B cell (primary cell): ENCODE results near the gene BCAN. TPM values are rescaled to one million over a fixed set of nuclear protein-coding genes. Genes with fewer than 3 reads are reported as not detected.

Experiments
- ATAC-seq: fragments of 200-7000 bp; cut with Tn5 transposase; one replicate; pipeline ENCODE4 v1.10.0; 2021; ENCODE audit warnings: low read depth, mild to moderate bottlenecking, moderate number of reproducible peaks, moderate library complexity
- CTCF ChIA-PET: fragments of 350-600 bp; sonication (Branson Sonifier 250); formaldehyde crosslinking; loops from one replicate; lab custom pipeline; 2021; ENCODE audit warnings: antibody characterized with exemption, inconsistent platforms; lab: Charles Lee
- POLR2A ChIA-PET: fragments of 350-600 bp; sonication (Branson Sonifier 250); formaldehyde crosslinking; loops from one replicate; lab custom pipeline; 2021; ENCODE audit warnings: antibody characterized with exemption; lab: Charles Lee
- DNase-seq: peaks from one replicate; pipeline ENCODE4 v3.0.0; 2013
- H2AFZ ChIP-seq: 2 replicates; pipeline ENCODE4 v1.6.1; 2012; ENCODE audit warnings: mild to moderate bottlenecking, low read depth, low read length; ENCODE audit not compliant: insufficient read depth, poor library complexity, severe bottlenecking
- H3K27ac ChIP-seq, 2 donors: 1 replicate in 1 of 2; 2 replicates in 1 of 2; pipeline ENCODE4 v1.5.1; 2012 to 2013; ENCODE audit warnings: low read length in 2 of 2, mild to moderate bottlenecking in 2 of 2, moderate library complexity in 1 of 2
- H3K27me3 ChIP-seq, 4 experiments: fragments of 200-600 bp in 1 of 4; sonication (generic) in 1 of 4; replicated peaks in 1 of 4; 1 replicate in 2 of 4; 2 replicates in 2 of 4; pipeline versions ENCODE4 v1.6.1 to v1.7.0; 2013 to 2016; ENCODE audit warnings: low read length in 3 of 4, mild to moderate bottlenecking in 2 of 4, mixed read lengths in 1 of 4, moderate library complexity in 1 of 4; ENCODE audit not compliant: insufficient read depth in 4 of 4, control insufficient read depth in 3 of 4; ENCODE audit errors: control extremely low read depth in 1 of 4
- H3K36me3 ChIP-seq, 2 experiments: replicated peaks in 1 of 2; 1 replicate in 1 of 2; 2 replicates in 1 of 2; pipeline versions ENCODE4 v1.6.1 to v1.7.1; 2013; ENCODE audit warnings: low read length in 1 of 2; ENCODE audit not compliant: insufficient read depth in 2 of 2, control insufficient read depth in 1 of 2; ENCODE audit errors: control extremely low read depth in 1 of 2, extremely low read depth in 1 of 2
- H3K4me1 ChIP-seq, 2 donors: fragments of 200-600 bp in 1 of 2; sonication (generic) in 1 of 2; 1 replicate in 1 of 2; 2 replicates in 1 of 2; pipeline versions ENCODE4 v1.5.1 to v1.6.1; 2013 to 2017; ENCODE audit warnings: low read length in 2 of 2; ENCODE audit not compliant: control insufficient read depth in 2 of 2, insufficient read depth in 2 of 2
- H3K4me2 ChIP-seq: replicated peaks from 2 replicates; pipeline ENCODE3; 2012; ENCODE audit warnings: mild to moderate bottlenecking, low read depth, low read length; ENCODE audit not compliant: poor library complexity, severe bottlenecking
- H3K4me3 ChIP-seq, 5 experiments: fragments of 200-600 bp in 1 of 5; sonication (generic) in 1 of 5; 1 replicate in 3 of 5; 2 replicates in 2 of 5; pipeline versions ENCODE4 v1.5.1 to v1.7.0; 2011 to 2016; ENCODE audit warnings: low read length in 4 of 5, mild to moderate bottlenecking in 4 of 5, low read depth in 2 of 5, control low read depth in 1 of 5, moderate library complexity in 1 of 5; ENCODE audit not compliant: insufficient read depth in 1 of 5; ENCODE audit errors: control extremely low read depth in 1 of 5, extremely low read depth in 1 of 5
- H3K79me2 ChIP-seq: fragments of 200-600 bp; sonication (generic); one replicate; pipeline ENCODE4 v1.6.0; 2016; ENCODE audit warnings: low read length; ENCODE audit not compliant: control insufficient read depth, insufficient read depth
- H3K9ac ChIP-seq: fragments of 200-600 bp; sonication (generic); 2 replicates; pipeline ENCODE4 v1.6.1; 2017; ENCODE audit warnings: mild to moderate bottlenecking, low read length, moderate library complexity
- H3K9me3 ChIP-seq, 3 donors: one replicate each; pipeline versions ENCODE4 v1.6.1 to v1.7.1; 2013; ENCODE audit warnings: low read length in 2 of 3; ENCODE audit not compliant: control insufficient read depth in 2 of 3, insufficient read depth in 1 of 3; ENCODE audit errors: control extremely low read depth in 1 of 3
- H4K20me1 ChIP-seq: 2 replicates; pipeline ENCODE4 v1.6.0; 2012; ENCODE audit warnings: mild to moderate bottlenecking, low read length; ENCODE audit not compliant: insufficient read depth, control insufficient read depth, poor library complexity, severe bottlenecking
- H3K27ac Mint-ChIP-seq: one replicate; pipeline ENCODE4 v1.8.0; 2021; ENCODE audit warnings: mixed read lengths
- H3K27me3 Mint-ChIP-seq: one replicate; pipeline ENCODE4 v1.8.0; 2021; ENCODE audit warnings: mixed read lengths
- H3K4me1 Mint-ChIP-seq: one replicate; pipeline ENCODE4 v1.8.0; 2021; ENCODE audit warnings: mixed read lengths
- H3K4me3 Mint-ChIP-seq: one replicate; pipeline ENCODE4 v1.8.0; 2021; ENCODE audit warnings: mixed read lengths
- H3K9me3 Mint-ChIP-seq: one replicate; pipeline ENCODE4 v1.8.0; 2022; ENCODE audit warnings: mixed read lengths; ENCODE audit not compliant: insufficient read depth
- EZH2 ChIP-seq: IDR thresholded peaks from 2 replicates; pipeline ENCODE4 v1.6.1; 2012; ENCODE audit warnings: borderline replicate concordance, low read depth, mild to moderate bottlenecking, moderate library complexity, low read length; ENCODE audit not compliant: insufficient read depth, poor library complexity, severe bottlenecking
- WGBS: methylation state at CpG from one replicate; pipeline ENCODE4 v1.1.5; 2013; ENCODE audit warnings: missing lambda C conversion rate; ENCODE audit not compliant: insufficient coverage; 5-methylcytosine and 5-hydroxymethylcytosine counted together
- intact Hi-C: fragments of 100-400 bp; cut with micrococcal nuclease; formaldehyde crosslinking; loops from one replicate; pipeline ENCODE4 v1.10.0; 2022
- polyA plus RNA-seq: library from polyadenylated mRNA; depleted of rRNA; stranded (reverse); fragments of >200 nt; gene quantifications from 2 replicates; pipeline ENCODE4 v1.2.3, GENCODE V29; 2012
- total RNA-seq, 2 donors: library from RNA; stranded (reverse); fragments of 120-200 nt in 1 of 2; gene quantifications; 1 replicate in 1 of 2; 2 replicates in 1 of 2; pipeline versions ENCODE4 v1.2.3 to v1.2.4, GENCODE V29; 2013 to 2022
- TF ChIP-seq, protein P1 (sequence below): fragments of 200-600 bp; IDR thresholded peaks from one replicate; pipeline ENCODE4 v1.8.0; 2022; ENCODE audit warnings: antibody characterized with exemption, mild to moderate bottlenecking

Gene BCAN
- total and polyA plus RNA-seq, 2 donors (not counting 1 experiment from before 2014, with no cell fraction given) = not detected

DNA sequence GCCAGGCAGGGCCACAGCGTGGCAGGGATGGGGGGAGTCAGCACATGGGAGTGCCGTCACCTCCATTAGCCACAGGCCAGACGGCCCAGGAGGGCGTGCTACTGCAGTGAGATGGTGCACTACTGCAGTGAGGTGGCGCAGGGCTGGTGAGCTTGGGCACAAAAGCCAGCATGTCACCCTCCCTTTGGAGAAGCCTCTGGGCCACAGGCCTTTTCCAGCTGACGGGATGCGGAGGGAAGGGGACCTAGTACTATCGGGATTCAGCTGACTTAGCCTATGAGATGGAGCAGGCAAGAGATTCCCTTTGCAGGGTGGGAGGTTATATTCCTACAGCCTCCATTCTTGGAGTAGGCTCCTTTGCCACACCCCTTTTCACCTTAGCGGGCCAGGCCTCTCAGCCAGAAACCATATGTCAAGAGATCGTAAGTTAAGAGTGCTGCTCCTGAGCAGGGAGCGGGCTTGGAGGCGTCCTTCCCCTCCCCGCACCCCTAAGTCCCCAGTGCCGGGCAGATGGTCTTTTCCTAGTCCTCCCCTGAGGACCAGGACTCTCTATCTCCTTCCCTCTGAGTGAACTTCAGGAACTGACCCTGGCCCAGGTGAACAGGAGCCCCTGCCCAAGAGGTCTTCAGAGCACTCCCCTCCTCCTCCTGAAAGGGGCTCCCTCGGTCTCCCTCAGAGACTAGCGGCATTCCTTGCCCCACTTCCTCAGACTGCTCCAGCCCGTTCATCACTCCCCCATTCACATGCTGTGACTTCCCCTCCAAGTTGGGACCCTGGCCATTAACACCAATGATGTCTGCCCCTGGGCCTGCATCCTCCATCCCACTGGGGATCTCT lies 27.1 kb downstream of the BCAN start:
- H3K27me3 Mint-ChIP-seq = peaks cover 22% of the 10 kb centered on the region
- POLR2A ChIA-PET = no interaction called here
- no peaks in the 10 kb centered on the region for H3K79me2 ChIP-seq
- H3K9me3 Mint-ChIP-seq = no peaks in the 10 kb centered on the region
- TF ChIP-seq EZH2 = no peak
- TF ChIP-seq, protein P1, sequence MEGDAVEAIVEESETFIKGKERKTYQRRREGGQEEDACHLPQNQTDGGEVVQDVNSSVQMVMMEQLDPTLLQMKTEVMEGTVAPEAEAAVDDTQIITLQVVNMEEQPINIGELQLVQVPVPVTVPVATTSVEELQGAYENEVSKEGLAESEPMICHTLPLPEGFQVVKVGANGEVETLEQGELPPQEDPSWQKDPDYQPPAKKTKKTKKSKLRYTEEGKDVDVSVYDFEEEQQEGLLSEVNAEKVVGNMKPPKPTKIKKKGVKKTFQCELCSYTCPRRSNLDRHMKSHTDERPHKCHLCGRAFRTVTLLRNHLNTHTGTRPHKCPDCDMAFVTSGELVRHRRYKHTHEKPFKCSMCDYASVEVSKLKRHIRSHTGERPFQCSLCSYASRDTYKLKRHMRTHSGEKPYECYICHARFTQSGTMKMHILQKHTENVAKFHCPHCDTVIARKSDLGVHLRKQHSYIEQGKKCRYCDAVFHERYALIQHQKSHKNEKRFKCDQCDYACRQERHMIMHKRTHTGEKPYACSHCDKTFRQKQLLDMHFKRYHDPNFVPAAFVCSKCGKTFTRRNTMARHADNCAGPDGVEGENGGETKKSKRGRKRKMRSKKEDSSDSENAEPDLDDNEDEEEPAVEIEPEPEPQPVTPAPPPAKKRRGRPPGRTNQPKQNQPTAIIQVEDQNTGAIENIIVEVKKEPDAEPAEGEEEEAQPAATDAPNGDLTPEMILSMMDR = no peak
- peaks cover 0 to 3% (median 0%) of the 10 kb centered on the region in 3 donors for H3K9me3 ChIP-seq
- no peak overlapping the region for H3K4me2 ChIP-seq
- no peaks in the 10 kb centered on the region for H4K20me1 ChIP-seq
- WGBS = 90% methylated on average over 16 of the region's 17 CpGs
- no peak overlapping the region for H3K27ac Mint-ChIP-seq
- H2AFZ ChIP-seq = no peak overlapping the region
- DNase-seq (no peak), ATAC-seq (no peak)
- CTCF ChIA-PET = interaction anchor here (1.2 to 1.5 kb wide), 2 partner anchors 10 to 15 kb away, joined by 3 to 7 read pairs; no protein-coding TSS in a partner anchor
- intact Hi-C loops = no loop called here
- no peak overlapping the region for H3K27ac ChIP-seq
- peaks cover 27% of the 10 kb centered on the region for H3K4me1 Mint-ChIP-seq
- no peak overlapping the region for H3K4me3 Mint-ChIP-seq
- H3K9ac ChIP-seq = no peak overlapping the region
- H3K4me1 ChIP-seq = peaks cover 18 to 21% of the 10 kb centered on the region in 2 donors
- H3K27me3 ChIP-seq = peaks cover 0 to 14% (median 3%) of the 10 kb centered on the region in 4 experiments
- H3K4me3 ChIP-seq = no peak overlapping the region
- H3K36me3 ChIP-seq = no peaks in the 10 kb centered on the region

DNA sequence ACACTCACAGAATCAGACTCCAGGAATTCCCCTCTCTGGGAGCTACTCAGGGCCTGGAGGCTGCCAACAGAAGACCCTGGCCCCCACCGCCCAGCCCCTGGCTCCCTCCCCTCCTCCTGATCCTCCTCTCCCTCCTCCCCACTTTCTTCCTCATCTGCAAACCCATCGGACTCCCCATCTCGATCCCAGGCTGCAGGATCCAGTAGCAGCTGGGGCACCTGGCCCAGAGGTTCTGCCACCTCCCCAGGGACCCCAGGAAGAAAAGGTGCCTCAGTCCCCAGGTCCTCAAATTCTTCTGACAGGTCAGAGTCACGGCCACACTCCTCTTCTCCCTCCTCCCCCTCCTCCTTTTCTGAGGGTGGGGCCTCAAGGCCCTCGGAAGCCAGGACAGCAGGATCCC lies 27.9 kb downstream of the BCAN start:
- Mint-ChIP-seq H3K9me3 (no peaks in the 10 kb centered on the region), H3K4me1 (peaks cover 19% of the 10 kb centered on the region), H3K4me3 (no peak overlapping the region), H3K27me3 (peaks cover 22% of the 10 kb centered on the region), H3K27ac (no peak overlapping the region)
- Histone ChIP-seq H3K4me3 (no peak overlapping the region), H3K27me3 (peaks cover 0 to 21% (median 4%) of the 10 kb centered on the region in 4 experiments), H3K9ac (no peak overlapping the region), H4K20me1 (no peaks in the 10 kb centered on the region), H3K4me2 (no peak overlapping the region), H3K4me1 (peaks cover 10 to 13% of the 10 kb centered on the region in 2 donors), H2AFZ (no peak overlapping the region), H3K27ac (no peak overlapping the region), H3K79me2 (no peaks in the 10 kb centered on the region), H3K9me3 (peaks cover 0 to 3% (median 0%) of the 10 kb centered on the region in 3 donors), H3K36me3 (no peaks in the 10 kb centered on the region)
- DNase-seq (no peak), ATAC-seq (no peak)
- POLR2A ChIA-PET = interaction anchor here (0.6 kb wide), 1 partner anchor 169 kb away, joined by 4 read pairs; the partner anchor contains the start of gene MEF2D
- no peak for TF ChIP-seq EZH2
- WGBS = 80% methylated on average over 4 of the region's 5 CpGs
- intact Hi-C loops = no loop called here
- CTCF ChIA-PET = interaction anchor here (1.2 to 1.3 kb wide), 2 partner anchors 15 to 20 kb away, joined by 3 to 4 read pairs; no protein-coding TSS in a partner anchor
